GM21529 (cell line): ENCODE measurements around the gene SERBP1.

Experiments
- ATAC-seq: cut with Tn5 transposase; IDR thresholded peaks from one replicate; pipeline ENCODE4 v1.9.1; 2021; ENCODE audit not compliant: unreplicated experiment

Gene SERBP1

GRCh38 chr1:67368046-67368514 lies 62.1 kb downstream of the SERBP1 start:
- ATAC-seq: no peak

GRCh38 chr1:67367370-67368045 lies 62.7 kb downstream of the SERBP1 start:
- ATAC-seq: no peak

DNA sequence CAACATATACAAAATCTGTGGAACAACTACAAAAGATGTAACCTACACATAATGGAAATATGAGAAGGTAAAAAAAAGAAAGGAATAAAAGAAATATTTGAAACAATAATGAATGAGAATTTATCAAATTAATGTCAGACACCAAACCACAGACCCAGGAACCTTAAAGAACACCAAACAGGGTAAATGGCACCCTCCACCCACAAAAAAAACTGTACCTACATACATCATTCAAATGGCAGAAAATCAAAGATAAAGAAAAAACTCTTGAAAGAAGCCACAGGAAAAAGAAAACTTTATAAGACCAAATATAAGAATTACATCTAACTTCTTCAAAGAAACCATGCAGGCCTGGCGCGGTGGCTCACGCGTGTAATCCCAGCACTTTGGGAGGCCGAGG lies 68.6 kb downstream of the SERBP1 start:
- no peak for ATAC-seq

DNA sequence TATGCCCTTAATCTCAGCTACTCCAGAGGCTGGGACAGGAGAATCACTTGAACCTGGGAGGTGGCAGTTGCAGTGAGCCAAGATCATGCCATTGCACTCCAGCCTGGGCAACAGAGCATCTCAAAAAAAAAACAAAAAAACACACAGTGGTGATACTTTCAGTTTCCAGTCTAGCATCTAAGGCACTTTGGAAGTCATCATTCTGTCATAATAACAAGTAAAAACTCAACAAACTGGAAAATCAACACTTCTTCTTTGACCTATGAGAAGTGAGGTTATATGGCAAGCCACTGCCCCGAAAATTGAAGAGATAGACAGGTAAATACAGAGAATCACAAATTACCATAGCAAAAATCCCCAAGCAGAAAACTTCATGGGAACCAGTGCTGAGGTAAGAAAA lies 70.6 kb downstream of the SERBP1 start:
- ATAC-seq: no peak
